Mesothelial cell of epicardium (in vitro differentiated cells): ENCODE measurements around the gene LRP2BP. TPM values are rescaled to one million over a fixed set of nuclear protein-coding genes. Genes with fewer than 3 reads are reported as not detected.

Experiments
- DNase-seq, 2 experiments: peaks; one replicate each; pipeline ENCODE4 v3.0.0; 2021; ENCODE audit warnings: low spot score in 2 of 2; ENCODE audit not compliant: unreplicated experiment in 2 of 2
- H3K27ac Mint-ChIP-seq: 2 replicates; pipeline ENCODE4 v1.8.0; 2021; ENCODE audit warnings: mixed read lengths
- H3K27me3 Mint-ChIP-seq: 2 replicates; pipeline ENCODE4 v1.8.0; 2021; ENCODE audit warnings: low read depth, mixed read lengths
- H3K36me3 Mint-ChIP-seq: 2 replicates; pipeline ENCODE4 v1.8.0; 2021; ENCODE audit warnings: mixed read lengths
- H3K4me1 Mint-ChIP-seq: 2 replicates; pipeline ENCODE4 v1.8.0; 2021; ENCODE audit warnings: mixed read lengths
- H3K4me3 Mint-ChIP-seq: 2 replicates; pipeline ENCODE4 v1.8.0; 2021; ENCODE audit warnings: mild to moderate bottlenecking, moderate library complexity, mixed read lengths
- H3K9me3 Mint-ChIP-seq: 2 replicates; pipeline ENCODE4 v1.8.0; 2021; ENCODE audit warnings: mixed read lengths
- total RNA-seq: library from RNA; stranded (reverse); gene quantifications from 3 replicates; pipeline ENCODE4 v1.2.1, GENCODE V29; 2021
- TF ChIP-seq, protein P1 (sequence below): fragments of 200-600 bp; sonication (generic); IDR thresholded peaks from one replicate; pipeline ENCODE4 v1.5.0; 2021; ENCODE audit warnings: antibody characterized with exemption; ENCODE audit not compliant: unreplicated experiment

LRP2BP gene
- total RNA-seq, 1 donor from 2014 or later: 1.6 TPM

DNA sequence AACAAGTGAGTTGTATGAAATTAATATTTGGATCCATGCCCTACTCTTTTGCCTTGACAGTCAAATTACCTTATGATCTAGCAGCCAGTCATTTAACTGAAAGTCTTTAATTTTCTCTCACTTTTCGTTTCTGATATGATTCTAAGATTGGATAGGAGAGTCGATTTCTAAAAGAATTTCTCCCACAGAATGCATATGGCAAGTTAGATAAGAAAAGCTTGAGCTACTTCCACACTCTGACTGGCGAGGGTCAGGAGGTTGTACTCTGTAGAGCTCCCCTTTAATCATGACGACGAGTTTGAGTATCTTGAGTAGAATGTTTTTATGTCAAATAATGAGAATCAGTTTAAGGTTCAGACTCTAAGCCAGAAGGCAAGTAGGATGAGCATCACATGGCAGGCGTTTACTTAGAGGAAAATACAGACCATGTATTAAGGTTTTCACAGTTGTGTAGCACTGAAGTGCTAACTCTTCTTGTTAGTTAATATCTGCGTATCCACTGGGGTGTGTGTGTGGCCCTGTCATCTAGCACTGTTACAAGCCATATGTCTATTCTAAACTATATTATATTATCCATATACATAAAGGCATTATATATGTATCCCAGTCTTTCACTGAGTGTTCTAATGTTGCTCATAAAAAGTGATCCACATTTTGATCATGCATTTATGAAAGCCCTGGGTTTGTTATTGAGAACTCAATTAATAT is 37.8 kb downstream of the LRP2BP start:
- peaks cover 6% of the 10 kb centered on the region for H3K4me1 Mint-ChIP-seq
- no peak for DNase-seq
- H3K4me3 Mint-ChIP-seq: no peak overlapping the region

GRCh38 chr4:185357211-185357610 is 38.5 kb downstream of the LRP2BP start:
- DNase-seq: no peak
- TF ChIP-seq, protein P1, sequence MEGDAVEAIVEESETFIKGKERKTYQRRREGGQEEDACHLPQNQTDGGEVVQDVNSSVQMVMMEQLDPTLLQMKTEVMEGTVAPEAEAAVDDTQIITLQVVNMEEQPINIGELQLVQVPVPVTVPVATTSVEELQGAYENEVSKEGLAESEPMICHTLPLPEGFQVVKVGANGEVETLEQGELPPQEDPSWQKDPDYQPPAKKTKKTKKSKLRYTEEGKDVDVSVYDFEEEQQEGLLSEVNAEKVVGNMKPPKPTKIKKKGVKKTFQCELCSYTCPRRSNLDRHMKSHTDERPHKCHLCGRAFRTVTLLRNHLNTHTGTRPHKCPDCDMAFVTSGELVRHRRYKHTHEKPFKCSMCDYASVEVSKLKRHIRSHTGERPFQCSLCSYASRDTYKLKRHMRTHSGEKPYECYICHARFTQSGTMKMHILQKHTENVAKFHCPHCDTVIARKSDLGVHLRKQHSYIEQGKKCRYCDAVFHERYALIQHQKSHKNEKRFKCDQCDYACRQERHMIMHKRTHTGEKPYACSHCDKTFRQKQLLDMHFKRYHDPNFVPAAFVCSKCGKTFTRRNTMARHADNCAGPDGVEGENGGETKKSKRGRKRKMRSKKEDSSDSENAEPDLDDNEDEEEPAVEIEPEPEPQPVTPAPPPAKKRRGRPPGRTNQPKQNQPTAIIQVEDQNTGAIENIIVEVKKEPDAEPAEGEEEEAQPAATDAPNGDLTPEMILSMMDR: no peak
- no peak overlapping the region for H3K4me3 Mint-ChIP-seq
- peaks cover 6% of the 10 kb centered on the region for H3K4me1 Mint-ChIP-seq
- peaks cover 9% of the 10 kb centered on the region for H3K36me3 Mint-ChIP-seq
- no peaks in the 10 kb centered on the region for H3K9me3 Mint-ChIP-seq
- no peak overlapping the region for H3K27ac Mint-ChIP-seq
- H3K27me3 Mint-ChIP-seq: no peaks in the 10 kb centered on the region

More for the DNA sequence above, 37.8 kb downstream of the LRP2BP start:
- TF ChIP-seq, protein P1: no peak
- Mint-ChIP-seq H3K36me3 (peaks cover 9% of the 10 kb centered on the region), H3K9me3 (no peaks in the 10 kb centered on the region), H3K27me3 (no peaks in the 10 kb centered on the region), H3K27ac (no peak overlapping the region)

- H3K9me3 Mint-ChIP-seq: peaks cover 4% of the 10 kb centered on the region
- no peak for DNase-seq
- no peak overlapping the region for H3K4me3 Mint-ChIP-seq
- H3K27ac Mint-ChIP-seq: no peak overlapping the region
- no peaks in the 10 kb centered on the region for H3K27me3 Mint-ChIP-seq
- H3K4me1 Mint-ChIP-seq: peaks cover 3% of the 10 kb centered on the region
- TF ChIP-seq, protein P1: no peak
- H3K36me3 Mint-ChIP-seq: peaks cover 34% of the 10 kb centered on the region
These were observed 43.0 kb downstream of the LRP2BP start for GRCh38 chr4:185352741-185353140.

DNA sequence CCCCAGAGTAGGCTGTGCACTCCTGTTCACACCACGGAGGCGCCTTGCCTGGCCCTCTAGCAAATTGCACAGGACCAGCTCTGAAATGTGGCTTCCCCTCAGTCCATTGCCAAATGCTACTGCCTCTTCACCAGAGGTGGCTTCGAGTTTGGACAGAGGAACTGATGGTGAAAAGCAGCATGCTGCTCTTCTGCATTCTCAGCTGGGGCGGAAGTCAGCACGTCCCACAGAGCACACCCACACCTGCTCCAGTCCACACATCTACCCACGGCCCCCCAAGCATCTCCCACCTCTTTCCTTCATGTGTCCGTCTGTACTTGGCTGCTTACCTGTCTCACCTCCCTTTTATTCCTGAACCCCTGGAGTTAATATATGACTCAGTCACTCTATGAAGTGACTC is 43.5 kb downstream of the LRP2BP start:
- Mint-ChIP-seq H3K9me3 (peaks cover 4% of the 10 kb centered on the region), H3K4me3 (no peak overlapping the region), H3K27me3 (no peaks in the 10 kb centered on the region), H3K36me3 (peaks cover 33% of the 10 kb centered on the region), H3K4me1 (peaks cover 5% of the 10 kb centered on the region), H3K27ac (no peak overlapping the region)
- no peak for DNase-seq
- TF ChIP-seq, protein P1: no peak

GRCh38 chr4:185351691-185352090 is 44.0 kb downstream of the LRP2BP start:
- DNase-seq: no peak
- H3K4me3 Mint-ChIP-seq: no peak overlapping the region
- TF ChIP-seq, protein P1: no peak
- H3K27ac Mint-ChIP-seq: no peak overlapping the region
- H3K4me1 Mint-ChIP-seq: peaks cover 10% of the 10 kb centered on the region
- H3K9me3 Mint-ChIP-seq: peaks cover 4% of the 10 kb centered on the region
- H3K36me3 Mint-ChIP-seq: peaks cover 37% of the 10 kb centered on the region
- no peaks in the 10 kb centered on the region for H3K27me3 Mint-ChIP-seq
